Gastrocnemius medialis (tissue), 4 donors: ENCODE data around the gene AKNA. TPM values are rescaled to one million over a fixed set of nuclear protein-coding genes. Genes with fewer than 3 reads are reported as not detected.

ENCODE experiments used
- ATAC-seq, 2 donors: fragments of 150-250 bp; one replicate each; pipeline ENCODE4 v1.9.1; 2016
- DNase-seq, 2 donors: peaks; one replicate each; pipeline ENCODE4 v3.0.0-alpha.2; 2019
- H3K27ac ChIP-seq, 4 donors: fragments of 200-600 bp; sonication (generic); 1 replicate in 1 of 4; 2 replicates in 3 of 4; pipeline ENCODE4 v1.5.1; 2016 to 2018; ENCODE audit warnings: mild to moderate bottlenecking in 2 of 4, moderate library complexity in 1 of 4
- H3K27me3 ChIP-seq, 3 donors: fragments of 200-600 bp; sonication (generic) in 2 of 3; 1 replicate in 1 of 3; 2 replicates in 2 of 3; pipeline versions ENCODE4 v1.5.1 to v1.6.0; 2016 to 2019; ENCODE audit warnings: mild to moderate bottlenecking in 1 of 3, moderate library complexity in 1 of 3
- H3K36me3 ChIP-seq, 2 donors: fragments of 200-600 bp; sonication (generic) in 1 of 2; one replicate each; pipeline ENCODE4 v1.5.1; 2017 to 2018
- H3K4me1 ChIP-seq, 2 donors: fragments of 200-600 bp; sonication (generic) in 1 of 2; one replicate each; pipeline ENCODE4 v1.5.1; 2016 to 2017; ENCODE audit warnings: mild to moderate bottlenecking in 2 of 2
- H3K4me3 ChIP-seq, 4 donors: fragments of 200-600 bp; sonication (generic) in 3 of 4; 1 replicate in 1 of 4; 2 replicates in 3 of 4; pipeline ENCODE4 v1.5.1; 2016 to 2019; ENCODE audit warnings: mild to moderate bottlenecking in 2 of 4
- H3K9me3 ChIP-seq, 3 donors: fragments of 200-600 bp; sonication (generic) in 2 of 3; 1 replicate in 1 of 3; 2 replicates in 2 of 3; pipeline ENCODE4 v1.5.1; 2016 to 2019
- POLR2A ChIP-seq, 2 donors: fragments of 450-650 bp; IDR thresholded peaks; one replicate each; pipeline ENCODE4 v1.6.1; 2017; ENCODE audit warnings: antibody characterized with exemption in 2 of 2, mild to moderate bottlenecking in 2 of 2, moderate library complexity in 2 of 2
- in situ Hi-C, 4 donors: fragments of 200-750 bp; cut with MboI; loops; one replicate each; pipeline versions ENCODE4 v1.15.0 to v1.8.0; 2017; ENCODE audit warnings: low sequenced_read_pairs in 4 of 4
- intact Hi-C: fragments of 100-400 bp; cut with DNase I; formaldehyde crosslinking; loops from one replicate; pipeline ENCODE4 v1.15.1; 2023; ENCODE audit warnings: low total_unique reads
- total RNA-seq, 4 donors: library from RNA; depleted of rRNA; stranded (reverse); fragments of >200 nt; gene quantifications; one replicate each; pipeline versions ENCODE4 v1.1.0 to v1.2.3, GENCODE V29; 2016
- TF ChIP-seq, protein P1 (sequence below), 5 experiments: fragments of 450-650 bp in 3 of 5; fragments of 200-600 bp in 2 of 5; sonication (generic) in 2 of 5; IDR thresholded peaks in 4 of 5; conservative IDR thresholded peaks in 1 of 5; 1 replicate in 4 of 5; 2 replicates in 1 of 5; pipeline ENCODE4 v1.5.1; 2016 to 2019; ENCODE audit warnings: antibody characterized with exemption in 5 of 5, mild to moderate bottlenecking in 3 of 5, moderate library complexity in 3 of 5

The AKNA gene
- total RNA-seq, 4 donors from 2014 or later, result 2.8 to 5.7 (median 3.8) TPM

DNA sequence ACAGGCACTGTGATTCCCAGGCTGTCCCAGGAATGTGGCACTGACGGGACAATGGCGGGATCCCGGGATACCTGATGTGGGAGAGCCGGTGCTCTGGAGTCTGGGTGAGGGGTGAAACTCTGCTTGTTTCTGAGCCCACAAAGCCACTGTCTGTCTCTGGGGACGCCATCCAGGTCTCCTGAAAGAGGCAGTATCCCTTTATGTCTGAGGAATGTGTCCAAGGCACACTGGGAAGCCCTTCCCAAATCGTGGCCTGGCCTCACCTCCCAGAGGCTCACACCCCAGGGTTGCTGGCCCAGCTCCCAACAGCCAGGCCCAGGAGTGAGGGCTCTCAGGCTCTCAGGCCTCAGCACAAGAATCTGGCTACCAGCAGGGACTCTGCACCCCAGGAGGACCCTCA, 31.0 kb downstream of the AKNA start:
- Histone ChIP-seq H3K27me3 (no peaks in the 10 kb centered on the region), H3K4me1 (no peaks in the 10 kb centered on the region), H3K4me3 (no peak overlapping the region), H3K36me3 (no peaks in the 10 kb centered on the region), H3K9me3 (no peaks in the 10 kb centered on the region), H3K27ac (no peak overlapping the region)
- intact Hi-C loops, result no loop called here
- no peak for DNase-seq
- in situ Hi-C loops, result no loop called here
- ATAC-seq, result no peak
- TF ChIP-seq POLR2A (IDR thresholded peaks at IDR 0.05), result no peak
- TF ChIP-seq, protein P1, sequence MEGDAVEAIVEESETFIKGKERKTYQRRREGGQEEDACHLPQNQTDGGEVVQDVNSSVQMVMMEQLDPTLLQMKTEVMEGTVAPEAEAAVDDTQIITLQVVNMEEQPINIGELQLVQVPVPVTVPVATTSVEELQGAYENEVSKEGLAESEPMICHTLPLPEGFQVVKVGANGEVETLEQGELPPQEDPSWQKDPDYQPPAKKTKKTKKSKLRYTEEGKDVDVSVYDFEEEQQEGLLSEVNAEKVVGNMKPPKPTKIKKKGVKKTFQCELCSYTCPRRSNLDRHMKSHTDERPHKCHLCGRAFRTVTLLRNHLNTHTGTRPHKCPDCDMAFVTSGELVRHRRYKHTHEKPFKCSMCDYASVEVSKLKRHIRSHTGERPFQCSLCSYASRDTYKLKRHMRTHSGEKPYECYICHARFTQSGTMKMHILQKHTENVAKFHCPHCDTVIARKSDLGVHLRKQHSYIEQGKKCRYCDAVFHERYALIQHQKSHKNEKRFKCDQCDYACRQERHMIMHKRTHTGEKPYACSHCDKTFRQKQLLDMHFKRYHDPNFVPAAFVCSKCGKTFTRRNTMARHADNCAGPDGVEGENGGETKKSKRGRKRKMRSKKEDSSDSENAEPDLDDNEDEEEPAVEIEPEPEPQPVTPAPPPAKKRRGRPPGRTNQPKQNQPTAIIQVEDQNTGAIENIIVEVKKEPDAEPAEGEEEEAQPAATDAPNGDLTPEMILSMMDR (IDR thresholded peaks at IDR 0.05 in 4 of 5, conservative IDR thresholded peaks at IDR 0.05 in 1 of 5), result no peak

DNA sequence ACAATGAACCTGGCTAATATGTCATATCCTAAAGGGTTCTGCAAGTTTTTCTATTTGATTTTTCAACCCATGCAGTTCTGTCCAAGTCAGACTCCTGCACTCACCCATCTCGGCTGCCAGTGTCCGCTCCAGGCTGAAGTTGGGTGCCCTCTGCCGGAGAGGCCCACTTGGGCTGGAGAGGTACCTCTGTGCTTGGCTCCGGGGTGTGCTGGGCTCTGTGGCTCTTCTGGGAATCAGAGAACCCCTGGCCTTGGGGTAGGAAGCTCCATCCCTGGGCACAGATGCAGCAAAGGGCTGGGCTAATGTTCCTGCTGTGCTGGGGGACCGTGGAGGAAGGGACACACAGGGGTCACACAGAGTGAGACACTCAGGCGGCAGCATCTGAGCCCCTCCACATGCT, 32.0 kb downstream of the AKNA start:
- Histone ChIP-seq H3K27me3 (no peaks in the 10 kb centered on the region), H3K4me1 (no peaks in the 10 kb centered on the region), H3K36me3 (no peaks in the 10 kb centered on the region), H3K4me3 (no peak overlapping the region), H3K9me3 (no peaks in the 10 kb centered on the region), H3K27ac (no peak overlapping the region)
- no peak for DNase-seq
- intact Hi-C loops (no loop called here), in situ Hi-C loops (no loop called here)
- ATAC-seq, result no peak
- TF ChIP-seq, protein P1 (IDR thresholded peaks at IDR 0.05 in 4 of 5, conservative IDR thresholded peaks at IDR 0.05 in 1 of 5), result no peak
- no peak for TF ChIP-seq POLR2A (IDR thresholded peaks at IDR 0.05)

DNA sequence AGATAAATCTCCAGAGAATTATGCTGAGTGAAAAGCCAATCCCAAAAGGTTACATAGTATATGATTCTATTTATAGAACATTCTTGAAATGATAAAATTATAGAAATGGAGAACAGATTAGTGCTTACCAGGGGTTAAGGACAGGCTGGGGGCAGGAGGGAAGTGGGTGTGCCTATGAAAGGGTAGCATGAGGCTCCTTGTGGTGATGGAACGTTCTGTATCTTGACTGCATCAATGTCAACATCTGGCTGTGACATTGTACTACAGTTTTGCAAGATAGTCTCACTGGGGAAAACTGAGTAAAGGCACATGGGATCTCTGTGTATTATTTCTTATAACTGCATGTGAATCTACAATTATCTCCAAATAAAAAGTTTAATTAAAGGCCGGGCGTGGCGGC, 35.9 kb downstream of the AKNA start:
- Histone ChIP-seq H3K27me3 (no peaks in the 10 kb centered on the region), H3K9me3 (no peaks in the 10 kb centered on the region), H3K36me3 (peaks cover 0 to 15% of the 10 kb centered on the region in 2 donors), H3K27ac (peak overlapping the region in 3 of 4 donors; percentile 46 to 62 (median 48)), H3K4me1 (no peaks in the 10 kb centered on the region), H3K4me3 (no peak overlapping the region)
- peak; percentile 76 to 85 for ATAC-seq
- intact Hi-C loops, result no loop called here
- in situ Hi-C loops, result no loop called here
- DNase-seq, result peak; percentile 44
- TF ChIP-seq, protein P1 (IDR thresholded peaks at IDR 0.05 in 4 of 5, conservative IDR thresholded peaks at IDR 0.05 in 1 of 5), result no peak
- no peak for TF ChIP-seq POLR2A (IDR thresholded peaks at IDR 0.05)

DNA sequence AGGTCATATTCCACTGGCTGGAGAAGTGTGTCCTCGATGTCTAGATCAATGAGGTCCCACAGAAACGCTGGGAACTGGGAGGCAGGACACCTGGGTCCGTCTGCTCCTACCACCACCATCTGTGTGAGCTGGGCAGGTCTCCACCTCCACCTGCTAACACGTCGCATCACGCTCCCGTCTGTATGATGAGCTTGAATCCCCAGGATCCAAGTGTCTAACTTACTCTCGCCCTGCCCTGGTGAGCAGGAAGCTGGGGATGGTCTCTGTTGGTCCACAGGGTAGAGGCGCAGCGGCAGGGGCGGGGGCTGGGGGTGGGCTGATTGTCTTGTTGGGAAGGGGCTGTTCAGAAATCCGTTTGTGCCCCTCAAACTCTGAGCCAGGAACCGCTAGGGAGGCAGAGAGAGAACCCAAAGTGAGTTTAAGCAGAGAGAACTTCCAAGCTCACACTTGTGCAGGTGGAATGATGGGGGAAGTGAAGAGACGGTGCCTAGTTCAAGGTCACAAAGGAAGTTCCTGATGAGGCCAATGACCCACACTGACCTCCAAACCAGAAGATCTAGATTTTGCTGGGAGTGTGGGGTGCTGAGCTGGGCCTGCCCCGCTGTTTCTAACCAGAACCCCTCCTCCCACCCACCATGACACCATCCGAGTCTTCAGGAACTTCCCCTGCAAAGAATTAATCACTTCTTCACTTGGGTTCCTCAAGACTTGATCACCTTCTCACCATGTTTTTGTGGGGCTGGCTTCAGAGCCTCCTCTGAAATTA, 37.0 kb downstream of the AKNA start:
- intact Hi-C loops, result no loop called here
- in situ Hi-C loops, result no loop called here
- H3K4me3 ChIP-seq, result no peak overlapping the region
- ATAC-seq (no peak), DNase-seq (no peak)
- H3K27me3 ChIP-seq, result no peaks in the 10 kb centered on the region
- no peaks in the 10 kb centered on the region for H3K4me1 ChIP-seq
- H3K27ac ChIP-seq, result peak overlapping the region; percentile 7 to 58 (median 39)
- peaks cover 0 to 15% of the 10 kb centered on the region in 2 donors for H3K36me3 ChIP-seq
- no peaks in the 10 kb centered on the region for H3K9me3 ChIP-seq
- TF ChIP-seq POLR2A (IDR thresholded peaks at IDR 0.05), result no peak
- TF ChIP-seq, protein P1 (IDR thresholded peaks at IDR 0.05 in 4 of 5, conservative IDR thresholded peaks at IDR 0.05 in 1 of 5), result no peak
